MM.1S (cell line): ENCODE measurements around the gene DHRSX.

Source experiments
- DNase-seq: peaks from one replicate; pipeline ENCODE4 v3.0.0-alpha.2; 2015
- H2AFZ ChIP-seq: fragments of 300-600 bp; sonication (generic); 2 replicates; pipeline ENCODE4 v1.6.0; 2016; ENCODE audit warnings: antibody characterized with exemption, low read length
- H3F3A ChIP-seq: fragments of 300-600 bp; sonication (generic); 2 replicates; pipeline ENCODE4 v1.6.1; 2016; ENCODE audit warnings: mild to moderate bottlenecking, antibody characterized with exemption, low read length, moderate library complexity, mixed read lengths; ENCODE audit not compliant: insufficient read depth
- H3K27ac ChIP-seq: fragments of 300-600 bp; sonication (generic); 2 replicates; pipeline ENCODE4 v1.5.1; 2016; ENCODE audit warnings: mild to moderate bottlenecking, low read length
- H3K27me3 ChIP-seq: fragments of 300-600 bp; sonication (generic); replicated peaks from 2 replicates; pipeline ENCODE4 v1.6.0; 2016; ENCODE audit warnings: low read length; ENCODE audit not compliant: insufficient read depth
- H3K36me3 ChIP-seq: fragments of 300-600 bp; sonication (generic); replicated peaks from 2 replicates; pipeline ENCODE4 v1.6.1; 2016; ENCODE audit warnings: mild to moderate bottlenecking, low read length, mixed read lengths; ENCODE audit not compliant: insufficient read depth
- H3K4me1 ChIP-seq: fragments of 300-600 bp; sonication (generic); 2 replicates; pipeline ENCODE4 v1.6.1; 2016; ENCODE audit warnings: low read length, mixed read lengths
- H3K4me2 ChIP-seq: fragments of 300-600 bp; sonication (generic); 2 replicates; pipeline ENCODE4 v1.6.0; 2016; ENCODE audit warnings: low read depth, low read length
- H3K4me3 ChIP-seq: fragments of 300-600 bp; sonication (generic); 2 replicates; pipeline ENCODE4 v1.5.1; 2016; ENCODE audit warnings: low read length, mixed read lengths
- H3K79me2 ChIP-seq: fragments of 300-600 bp; sonication (generic); 2 replicates; pipeline ENCODE4 v1.6.1; 2016; ENCODE audit warnings: mixed run types, low read length, mixed read lengths
- H3K9ac ChIP-seq: fragments of 300-600 bp; sonication (generic); 2 replicates; pipeline ENCODE4 v1.6.1; 2016; ENCODE audit warnings: low read length, mixed read lengths
- H3K9me2 ChIP-seq: fragments of 300-600 bp; sonication (generic); replicated peaks from 2 replicates; pipeline ENCODE4 v1.6.1; 2016; ENCODE audit warnings: mild to moderate bottlenecking, low read length, mixed read lengths; ENCODE audit not compliant: insufficient read depth
- H3K9me3 ChIP-seq: fragments of 300-600 bp; sonication (generic); replicated peaks from 2 replicates; pipeline ENCODE4 v1.6.1; 2016; ENCODE audit warnings: mild to moderate bottlenecking, low read length, mixed read lengths; ENCODE audit not compliant: insufficient read depth
- H4K20me1 ChIP-seq: fragments of 300-600 bp; sonication (generic); 2 replicates; pipeline ENCODE4 v1.6.1; 2016; ENCODE audit warnings: mild to moderate bottlenecking, low read length, moderate library complexity, mixed read lengths; ENCODE audit not compliant: insufficient read depth
- EZH2 ChIP-seq: fragments of 300-600 bp; sonication (generic); optimal IDR thresholded peaks from 2 replicates; pipeline ENCODE3; 2017; ENCODE audit warnings: low read depth, mild to moderate bottlenecking, antibody characterized with exemption, low read length, mixed read lengths
- EZH2phosphoT487 ChIP-seq: fragments of 300-600 bp; sonication (generic); IDR thresholded peaks from 2 replicates; pipeline ENCODE4 v1.6.1; 2018; ENCODE audit warnings: antibody characterized with exemption, low read length
- TF ChIP-seq, protein P1 (sequence below): fragments of 300-600 bp; sonication (generic); IDR thresholded peaks from 2 replicates; pipeline ENCODE4 v1.5.1; 2016; ENCODE audit warnings: antibody characterized with exemption, low read length, mixed read lengths

DHRSX gene

DNA sequence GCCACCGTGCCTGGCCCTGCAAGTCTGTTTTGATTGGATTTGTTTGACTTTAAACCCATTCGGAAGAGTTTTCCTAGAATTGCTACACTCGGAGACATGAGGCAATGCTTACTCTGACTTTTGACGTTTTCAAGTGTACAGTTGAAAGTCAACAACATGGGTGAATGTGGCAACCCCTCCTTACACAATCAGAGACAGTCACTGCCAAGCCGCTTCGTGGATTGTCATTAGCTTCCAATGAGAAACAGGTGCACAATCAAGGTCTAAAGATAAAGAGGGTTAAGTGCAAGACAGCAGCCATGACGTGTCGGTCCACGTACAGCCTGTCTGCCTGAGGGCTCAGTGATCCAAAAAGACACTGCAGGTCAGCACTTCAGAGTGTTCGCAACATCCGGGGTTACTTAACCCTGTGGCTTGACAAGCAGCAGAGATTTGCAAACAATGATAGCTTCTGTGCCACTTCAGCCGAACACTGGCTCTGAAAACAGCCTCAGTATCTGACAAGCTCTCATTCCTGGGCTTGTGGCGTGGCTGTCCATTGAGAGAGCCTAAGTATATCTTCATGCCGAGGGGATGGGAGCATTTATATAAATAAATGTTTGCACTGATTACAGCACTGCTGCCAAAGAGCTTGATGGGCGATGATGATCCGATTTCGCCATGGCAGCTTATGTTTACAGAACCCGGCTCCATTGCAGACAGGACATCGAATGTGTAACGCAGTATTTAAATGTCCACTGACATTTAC, 180.0 kb downstream of the DHRSX start:
- H3K79me2 ChIP-seq, result no peaks in the 10 kb centered on the region
- H3K9me2 ChIP-seq, result no peaks in the 10 kb centered on the region
- H3K27me3 ChIP-seq, result no peaks in the 10 kb centered on the region
- no peaks in the 10 kb centered on the region for H3K36me3 ChIP-seq
- no peak overlapping the region for H3K4me2 ChIP-seq
- no peak overlapping the region for H2AFZ ChIP-seq
- H3K9me3 ChIP-seq, result no peaks in the 10 kb centered on the region
- no peak for DNase-seq
- no peak for TF ChIP-seq EZH2phosphoT487
- no peak for TF ChIP-seq EZH2
- TF ChIP-seq, protein P1, sequence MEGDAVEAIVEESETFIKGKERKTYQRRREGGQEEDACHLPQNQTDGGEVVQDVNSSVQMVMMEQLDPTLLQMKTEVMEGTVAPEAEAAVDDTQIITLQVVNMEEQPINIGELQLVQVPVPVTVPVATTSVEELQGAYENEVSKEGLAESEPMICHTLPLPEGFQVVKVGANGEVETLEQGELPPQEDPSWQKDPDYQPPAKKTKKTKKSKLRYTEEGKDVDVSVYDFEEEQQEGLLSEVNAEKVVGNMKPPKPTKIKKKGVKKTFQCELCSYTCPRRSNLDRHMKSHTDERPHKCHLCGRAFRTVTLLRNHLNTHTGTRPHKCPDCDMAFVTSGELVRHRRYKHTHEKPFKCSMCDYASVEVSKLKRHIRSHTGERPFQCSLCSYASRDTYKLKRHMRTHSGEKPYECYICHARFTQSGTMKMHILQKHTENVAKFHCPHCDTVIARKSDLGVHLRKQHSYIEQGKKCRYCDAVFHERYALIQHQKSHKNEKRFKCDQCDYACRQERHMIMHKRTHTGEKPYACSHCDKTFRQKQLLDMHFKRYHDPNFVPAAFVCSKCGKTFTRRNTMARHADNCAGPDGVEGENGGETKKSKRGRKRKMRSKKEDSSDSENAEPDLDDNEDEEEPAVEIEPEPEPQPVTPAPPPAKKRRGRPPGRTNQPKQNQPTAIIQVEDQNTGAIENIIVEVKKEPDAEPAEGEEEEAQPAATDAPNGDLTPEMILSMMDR, result no peak
- H3K4me3 ChIP-seq, result no peak overlapping the region
- H4K20me1 ChIP-seq, result no peaks in the 10 kb centered on the region
- no peak overlapping the region for H3K27ac ChIP-seq
- H3K9ac ChIP-seq, result no peak overlapping the region
- no peaks in the 10 kb centered on the region for H3F3A ChIP-seq
- H3K4me1 ChIP-seq, result no peaks in the 10 kb centered on the region

DNA sequence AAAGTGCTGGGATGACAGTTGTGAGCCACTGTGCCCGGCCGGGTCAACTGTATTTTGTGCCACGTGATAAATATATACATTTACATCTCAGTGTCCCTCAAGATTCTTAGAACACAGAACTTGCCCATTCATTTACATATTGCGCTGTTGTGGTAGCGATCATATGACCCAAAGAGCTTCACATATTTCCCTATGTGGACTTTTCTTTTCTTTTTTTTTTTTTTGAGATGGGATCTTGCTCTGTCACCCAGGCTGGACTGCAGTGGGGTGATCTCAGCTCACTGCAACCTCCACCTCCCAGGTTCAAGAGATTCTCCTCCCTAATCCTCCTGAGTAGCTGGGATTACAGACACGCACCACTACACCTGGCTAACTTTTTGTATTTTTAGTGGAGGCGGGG, 180.7 kb downstream of the DHRSX start:
- Histone ChIP-seq H3K79me2 (no peaks in the 10 kb centered on the region), H4K20me1 (no peaks in the 10 kb centered on the region), H3K36me3 (no peaks in the 10 kb centered on the region), H3K4me3 (no peak overlapping the region), H3K27ac (no peak overlapping the region), H3K9me2 (no peaks in the 10 kb centered on the region), H3K9me3 (no peaks in the 10 kb centered on the region), H2AFZ (no peak overlapping the region), H3K27me3 (no peaks in the 10 kb centered on the region), H3K4me2 (no peak overlapping the region), H3K9ac (no peak overlapping the region), H3F3A (no peaks in the 10 kb centered on the region), H3K4me1 (no peaks in the 10 kb centered on the region)
- TF ChIP-seq EZH2phosphoT487 (no peak), EZH2 (no peak)
- TF ChIP-seq, protein P1, result no peak
- no peak for DNase-seq

DNA sequence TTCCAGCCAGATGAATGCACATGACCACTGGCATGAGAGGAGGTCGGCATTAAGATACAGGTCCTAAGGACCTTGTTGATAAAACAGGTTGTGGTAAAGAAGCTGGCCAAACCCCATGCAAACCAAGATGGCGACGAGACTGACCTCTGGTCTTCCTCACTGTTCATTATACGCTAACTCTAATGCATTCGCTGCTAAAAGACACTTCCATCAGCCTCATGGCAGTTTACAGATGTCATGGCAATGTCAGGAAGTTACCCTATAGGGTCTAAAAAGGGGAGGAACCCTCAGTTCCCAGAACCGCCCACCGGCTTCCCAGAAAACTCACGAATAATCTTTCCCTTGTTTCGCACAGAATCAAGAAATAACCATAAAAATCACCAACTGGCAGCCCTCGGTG, 182.4 kb downstream of the DHRSX start:
- Histone ChIP-seq H3K9me2 (no peaks in the 10 kb centered on the region), H3K9ac (no peak overlapping the region), H3K9me3 (no peaks in the 10 kb centered on the region), H2AFZ (no peak overlapping the region), H4K20me1 (no peaks in the 10 kb centered on the region), H3K4me1 (no peaks in the 10 kb centered on the region), H3K27ac (no peak overlapping the region), H3K4me2 (no peak overlapping the region), H3K4me3 (no peak overlapping the region), H3K27me3 (no peaks in the 10 kb centered on the region), H3K36me3 (no peaks in the 10 kb centered on the region), H3K79me2 (no peaks in the 10 kb centered on the region), H3F3A (no peaks in the 10 kb centered on the region)
- TF ChIP-seq EZH2phosphoT487, result no peak
- TF ChIP-seq EZH2, result no peak
- TF ChIP-seq, protein P1, result no peak
- DNase-seq, result no peak
